ENCODE results near the gene GAS2L1. TPM values are rescaled to one million over a fixed set of nuclear protein-coding genes. Genes with fewer than 3 reads are reported as not detected.

GAS2L1 gene
- total and polyA plus RNA-seq, 2 donors (not counting 3 experiments of a cell fraction or from before 2014, with no cell fraction given), result 30.5 to 44.0 TPM

- H3K4me2 ChIP-seq (ENCODE audit: insufficient read depth, low read length), result no peak overlapping the region
- peaks cover 8% of the 10 kb centered on the region for H4K20me1 ChIP-seq (replicated peaks; ENCODE audit: control insufficient read depth, extremely low read depth, insufficient read depth, low read length)
- DNase-seq (ENCODE audit: low read depth, low spot score), result no peak
- no TSS peak for BruUV-seq (replicated peaks)
- dilution Hi-C loops (cut with MboI; ENCODE audit: extremely low pct_ligation_motif_present, low sequenced_read_pairs) (no loop called here), intact Hi-C loops (cut with micrococcal nuclease) (no loop called here)
- no peaks in the 10 kb centered on the region for H3K9me1 ChIP-seq (replicated peaks; ENCODE audit: control insufficient read depth, extremely low read depth, insufficient read depth, low read length)
- TF ChIP-seq, protein P1, sequence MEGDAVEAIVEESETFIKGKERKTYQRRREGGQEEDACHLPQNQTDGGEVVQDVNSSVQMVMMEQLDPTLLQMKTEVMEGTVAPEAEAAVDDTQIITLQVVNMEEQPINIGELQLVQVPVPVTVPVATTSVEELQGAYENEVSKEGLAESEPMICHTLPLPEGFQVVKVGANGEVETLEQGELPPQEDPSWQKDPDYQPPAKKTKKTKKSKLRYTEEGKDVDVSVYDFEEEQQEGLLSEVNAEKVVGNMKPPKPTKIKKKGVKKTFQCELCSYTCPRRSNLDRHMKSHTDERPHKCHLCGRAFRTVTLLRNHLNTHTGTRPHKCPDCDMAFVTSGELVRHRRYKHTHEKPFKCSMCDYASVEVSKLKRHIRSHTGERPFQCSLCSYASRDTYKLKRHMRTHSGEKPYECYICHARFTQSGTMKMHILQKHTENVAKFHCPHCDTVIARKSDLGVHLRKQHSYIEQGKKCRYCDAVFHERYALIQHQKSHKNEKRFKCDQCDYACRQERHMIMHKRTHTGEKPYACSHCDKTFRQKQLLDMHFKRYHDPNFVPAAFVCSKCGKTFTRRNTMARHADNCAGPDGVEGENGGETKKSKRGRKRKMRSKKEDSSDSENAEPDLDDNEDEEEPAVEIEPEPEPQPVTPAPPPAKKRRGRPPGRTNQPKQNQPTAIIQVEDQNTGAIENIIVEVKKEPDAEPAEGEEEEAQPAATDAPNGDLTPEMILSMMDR (IDR thresholded peaks at IDR 0.05; ENCODE audit: extremely low read depth in 1 of 2, insufficient read depth in 1 of 2, low read depth in 1 of 2, low read length in 2 of 2), result no peak
- TF ChIP-seq MYC (IDR thresholded peaks at IDR 0.05; ENCODE audit: low read depth, low read length) (no peak), POLR2AphosphoS5 (IDR thresholded peaks at IDR 0.05; ENCODE audit: insufficient read depth, low read depth, low read length) (no peak), FOS (IDR thresholded peaks at IDR 0.05; ENCODE audit: borderline replicate concordance, insufficient read depth, low read length) (no peak), GATA2 (IDR thresholded peaks at IDR 0.05; ENCODE audit: insufficient read depth, insufficient read length, low read depth, low read length) (no peak), MAX (IDR thresholded peaks at IDR 0.05; ENCODE audit: insufficient read depth, insufficient read length) (no peak), JUN (IDR thresholded peaks at IDR 0.05; ENCODE audit: borderline replicate concordance, insufficient read depth, insufficient read length, low read depth) (no peak), EZH2 (IDR thresholded peaks at IDR 0.05; ENCODE audit: borderline replicate concordance, low read depth, low read length, severe bottlenecking) (no peak), POLR2A (IDR thresholded peaks at IDR 0.05; ENCODE audit: low read depth, low read length) (no peak)
- POLR2A ChIA-PET, result no interaction called here
- no peaks in the 10 kb centered on the region for H3K9me3 ChIP-seq (replicated peaks; ENCODE audit: control insufficient read depth, insufficient read depth, low read length)
- no peak overlapping the region for H3K4me3 ChIP-seq (replicated peaks in 1 of 3; ENCODE audit: insufficient read depth in 1 of 3, low read depth in 1 of 3, low read length in 3 of 3)
- H3K27ac ChIP-seq (ENCODE audit: insufficient read depth, low read depth, low read length), result no peak overlapping the region
- no peak for FAIRE-seq
- no peak overlapping the region for H3K9ac ChIP-seq (replicated peaks; ENCODE audit: extremely low read depth, insufficient read depth, low read length)
- no peaks in the 10 kb centered on the region for H3K4me1 ChIP-seq (ENCODE audit: control insufficient read depth, extremely low read depth, insufficient read depth, low read length)
- peaks cover 43 to 55% of the 10 kb centered on the region in 2 experiments for H3K36me3 ChIP-seq (ENCODE audit: control insufficient read depth in 2 of 2, extremely low read depth in 1 of 2, insufficient read depth in 2 of 2, low read length in 2 of 2)
- no peaks in the 10 kb centered on the region for H3K27me3 ChIP-seq (ENCODE audit: control insufficient read depth in 2 of 2, insufficient read depth in 2 of 2, low read length in 2 of 2)
- H3K79me2 ChIP-seq (ENCODE audit: control insufficient read depth, insufficient read depth, low read length), result peaks cover 42% of the 10 kb centered on the region
- CTCF ChIA-PET, result no interaction called here
- no peak overlapping the region for H2AFZ ChIP-seq (ENCODE audit: low read depth, low read length)
Measured at GRCh38 chr22:29291215-29291614, 15.2 kb upstream of the GAS2L1 start.
